ENCODE measurements around the gene CTXN2.

CTXN2 gene

GRCh38 chr15:48176957-48177356 lies 14.5 kb upstream of the CTXN2 start:
- Histone ChIP-seq H3K4me1 (ENCODE audit: control insufficient read depth in 1 of 2, insufficient read depth in 1 of 2, low read depth in 1 of 2, low read length in 1 of 2) (peaks cover 0 to 11% of the 10 kb centered on the region in 2 experiments), H3K27ac (no peak overlapping the region), H3K27me3 (peaks cover 64% of the 10 kb centered on the region), H3K4me3 (ENCODE audit: low read depth in 1 of 2, low read length in 1 of 2) (no peak overlapping the region), H3K9me3 (no peaks in the 10 kb centered on the region), H3K36me3 (no peaks in the 10 kb centered on the region)
- TF ChIP-seq, protein P1, sequence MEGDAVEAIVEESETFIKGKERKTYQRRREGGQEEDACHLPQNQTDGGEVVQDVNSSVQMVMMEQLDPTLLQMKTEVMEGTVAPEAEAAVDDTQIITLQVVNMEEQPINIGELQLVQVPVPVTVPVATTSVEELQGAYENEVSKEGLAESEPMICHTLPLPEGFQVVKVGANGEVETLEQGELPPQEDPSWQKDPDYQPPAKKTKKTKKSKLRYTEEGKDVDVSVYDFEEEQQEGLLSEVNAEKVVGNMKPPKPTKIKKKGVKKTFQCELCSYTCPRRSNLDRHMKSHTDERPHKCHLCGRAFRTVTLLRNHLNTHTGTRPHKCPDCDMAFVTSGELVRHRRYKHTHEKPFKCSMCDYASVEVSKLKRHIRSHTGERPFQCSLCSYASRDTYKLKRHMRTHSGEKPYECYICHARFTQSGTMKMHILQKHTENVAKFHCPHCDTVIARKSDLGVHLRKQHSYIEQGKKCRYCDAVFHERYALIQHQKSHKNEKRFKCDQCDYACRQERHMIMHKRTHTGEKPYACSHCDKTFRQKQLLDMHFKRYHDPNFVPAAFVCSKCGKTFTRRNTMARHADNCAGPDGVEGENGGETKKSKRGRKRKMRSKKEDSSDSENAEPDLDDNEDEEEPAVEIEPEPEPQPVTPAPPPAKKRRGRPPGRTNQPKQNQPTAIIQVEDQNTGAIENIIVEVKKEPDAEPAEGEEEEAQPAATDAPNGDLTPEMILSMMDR (IDR thresholded peaks at IDR 0.05) = no peak

DNA sequence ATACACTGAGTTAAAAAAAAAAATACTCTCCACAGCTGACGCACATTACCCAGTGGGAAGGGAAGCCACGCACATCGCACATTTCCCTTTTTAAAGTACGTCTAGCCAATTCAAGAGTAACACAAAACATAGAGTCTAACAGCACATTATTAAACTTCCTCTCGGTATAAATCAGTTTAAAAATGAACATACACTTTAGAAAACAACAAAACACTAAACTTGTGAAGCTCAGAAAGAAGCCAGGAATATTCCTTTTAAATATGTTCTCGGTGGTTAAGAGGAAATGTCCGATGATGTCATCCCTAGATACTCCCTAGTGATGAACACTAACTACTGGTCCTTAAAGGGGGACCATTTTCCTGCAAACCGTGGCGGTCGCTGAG lies 14.1 kb upstream of the CTXN2 start:
- Histone ChIP-seq H3K27me3 (peaks cover 68% of the 10 kb centered on the region), H3K4me1 (ENCODE audit: control insufficient read depth in 1 of 2, insufficient read depth in 1 of 2, low read depth in 1 of 2, low read length in 1 of 2) (peaks cover 0 to 11% of the 10 kb centered on the region in 2 experiments), H3K27ac (no peak overlapping the region), H3K4me3 (ENCODE audit: low read depth in 1 of 2, low read length in 1 of 2) (peak overlapping the region in 1 of 2 experiments; percentile 38), H3K9me3 (no peaks in the 10 kb centered on the region), H3K36me3 (no peaks in the 10 kb centered on the region)
- TF ChIP-seq, protein P1 (IDR thresholded peaks at IDR 0.05) = no peak

- TF ChIP-seq, protein P1 (IDR thresholded peaks at IDR 0.05) = no peak
These were observed 13.5 kb upstream of the CTXN2 start, which contains the start of gene MYEF2 for GRCh38 chr15:48177766-48178647. TSS of gene MYEF2 (minus strand) at chr15:48178295. CDS start at chr15:48178237, 58 bp downstream.

GRCh38 chr15:48178648-48178931 lies 12.9 kb upstream of the CTXN2 start:
- Histone ChIP-seq H3K27me3 (peaks cover 79% of the 10 kb centered on the region), H3K4me1 (ENCODE audit: control insufficient read depth in 1 of 2, insufficient read depth in 1 of 2, low read depth in 1 of 2, low read length in 1 of 2) (peaks cover 0 to 11% of the 10 kb centered on the region in 2 experiments), H3K4me3 (ENCODE audit: low read depth in 1 of 2, low read length in 1 of 2) (no peak overlapping the region), H3K36me3 (no peaks in the 10 kb centered on the region), H3K9me3 (no peaks in the 10 kb centered on the region), H3K27ac (no peak overlapping the region)
- TF ChIP-seq, protein P1 (IDR thresholded peaks at IDR 0.05) = no peak

More at GRCh38 chr15:48177766-48178647, 13.5 kb upstream of the CTXN2 start, which contains the start of gene MYEF2:
- Histone ChIP-seq H3K36me3 (no peaks in the 10 kb centered on the region), H3K4me3 (ENCODE audit: low read depth in 1 of 2, low read length in 1 of 2) (peak within 1 kb of the TSS in 1 of 2 experiments; percentile 38), H3K9me3 (no peaks in the 10 kb centered on the region), H3K27ac (no peak within 1 kb of the TSS), H3K4me1 (ENCODE audit: control insufficient read depth in 1 of 2, insufficient read depth in 1 of 2, low read depth in 1 of 2, low read length in 1 of 2) (peaks cover 0 to 11% of the 10 kb centered on the region in 2 experiments), H3K27me3 (peaks cover 74% of the 10 kb centered on the region)

GRCh38 chr15:48182749-48183148 lies 8.7 kb upstream of the CTXN2 start:
- Histone ChIP-seq H3K4me1 (ENCODE audit: control insufficient read depth in 1 of 2, insufficient read depth in 1 of 2, low read depth in 1 of 2, low read length in 1 of 2) (peaks cover 0 to 7% of the 10 kb centered on the region in 2 experiments), H3K4me3 (ENCODE audit: low read depth in 1 of 2, low read length in 1 of 2) (no peak overlapping the region), H3K27ac (no peak overlapping the region), H3K27me3 (peaks cover 73% of the 10 kb centered on the region), H3K36me3 (no peaks in the 10 kb centered on the region), H3K9me3 (no peaks in the 10 kb centered on the region)
- TF ChIP-seq, protein P1 (IDR thresholded peaks at IDR 0.05) = no peak
